COLO668 (cell line): ENCODE measurements around the gene TMEM258.

ENCODE experiments used
- DNase-seq: peaks from one replicate; lab custom pipeline; 2025; ENCODE audit not compliant: unreplicated experiment; lab: John Stamatoyannopoulos, UW

The TMEM258 gene

GRCh38 chr11:61792310-61793082 lies at the start of gene TMEM258, which contains the start of gene FEN1:
TMEM258 (minus strand) TSS chr11:61792599; CDS start chr11:61792558, 41 bp downstream.
FEN1 (plus strand) TSS chr11:61792911; CDS start chr11:61795362, 2,451 bp downstream.
- peak; percentile 90 for DNase-seq

GRCh38 chr11:61841636-61842527 lies 49.5 kb upstream of the TMEM258 start:
- no peak for DNase-seq

GRCh38 chr11:61840371-61840770 lies 48.0 kb upstream of the TMEM258 start:
- DNase-seq, result no peak

GRCh38 chr11:61839742-61840141 lies 47.3 kb upstream of the TMEM258 start:
- DNase-seq, result no peak

GRCh38 chr11:61838921-61839320 lies 46.5 kb upstream of the TMEM258 start:
- no peak for DNase-seq

- DNase-seq, result no peak
Observed at GRCh38 chr11:61838501-61838900, 46.1 kb upstream of the TMEM258 start.

- no peak for DNase-seq
Observed at GRCh38 chr11:61837411-61838005, 45.1 kb upstream of the TMEM258 start.

GRCh38 chr11:61836193-61836592 lies 43.8 kb upstream of the TMEM258 start:
- DNase-seq, result no peak

GRCh38 chr11:61834278-61835048 lies 42.1 kb upstream of the TMEM258 start:
- no peak for DNase-seq

GRCh38 chr11:61833926-61834277 lies 41.5 kb upstream of the TMEM258 start:
- no peak for DNase-seq

- DNase-seq, result no peak
Observed at GRCh38 chr11:61833471-61833870, 41.1 kb upstream of the TMEM258 start.

- DNase-seq, result no peak
Observed at GRCh38 chr11:61832754-61833153, 40.4 kb upstream of the TMEM258 start.

GRCh38 chr11:61832207-61832606 lies 39.8 kb upstream of the TMEM258 start:
- DNase-seq, result no peak

- no peak for DNase-seq
Observed at GRCh38 chr11:61830237-61831105, 38.1 kb upstream of the TMEM258 start.

GRCh38 chr11:61829806-61830205 lies 37.4 kb upstream of the TMEM258 start:
- DNase-seq, result no peak

- peak; percentile 53 for DNase-seq
Observed at GRCh38 chr11:61828629-61829407, 36.4 kb upstream of the TMEM258 start.

- DNase-seq, result no peak
Observed at GRCh38 chr11:61828379-61828628, 35.9 kb upstream of the TMEM258 start.

GRCh38 chr11:61827571-61828378 lies 35.4 kb upstream of the TMEM258 start, which contains the start of gene FADS2:
FADS2 (plus strand) TSS chr11:61828300; CDS start chr11:61828391, 91 bp downstream.
- DNase-seq, result peak; percentile 86
